HL-60/S4 treated with retinoic acid at 250 ng/mL for 4 days and 3 days (cell line): Measurements from ENCODE around the gene JMJD1C.

Experiments used
- in situ Hi-C: fragments of 300-500 bp; cut with MboI; formaldehyde crosslinking; loops from 2 replicates; pipeline ENCODE4 v1.7.0; 2022; ENCODE audit warnings: low sequenced_read_pairs

The JMJD1C gene

DNA sequence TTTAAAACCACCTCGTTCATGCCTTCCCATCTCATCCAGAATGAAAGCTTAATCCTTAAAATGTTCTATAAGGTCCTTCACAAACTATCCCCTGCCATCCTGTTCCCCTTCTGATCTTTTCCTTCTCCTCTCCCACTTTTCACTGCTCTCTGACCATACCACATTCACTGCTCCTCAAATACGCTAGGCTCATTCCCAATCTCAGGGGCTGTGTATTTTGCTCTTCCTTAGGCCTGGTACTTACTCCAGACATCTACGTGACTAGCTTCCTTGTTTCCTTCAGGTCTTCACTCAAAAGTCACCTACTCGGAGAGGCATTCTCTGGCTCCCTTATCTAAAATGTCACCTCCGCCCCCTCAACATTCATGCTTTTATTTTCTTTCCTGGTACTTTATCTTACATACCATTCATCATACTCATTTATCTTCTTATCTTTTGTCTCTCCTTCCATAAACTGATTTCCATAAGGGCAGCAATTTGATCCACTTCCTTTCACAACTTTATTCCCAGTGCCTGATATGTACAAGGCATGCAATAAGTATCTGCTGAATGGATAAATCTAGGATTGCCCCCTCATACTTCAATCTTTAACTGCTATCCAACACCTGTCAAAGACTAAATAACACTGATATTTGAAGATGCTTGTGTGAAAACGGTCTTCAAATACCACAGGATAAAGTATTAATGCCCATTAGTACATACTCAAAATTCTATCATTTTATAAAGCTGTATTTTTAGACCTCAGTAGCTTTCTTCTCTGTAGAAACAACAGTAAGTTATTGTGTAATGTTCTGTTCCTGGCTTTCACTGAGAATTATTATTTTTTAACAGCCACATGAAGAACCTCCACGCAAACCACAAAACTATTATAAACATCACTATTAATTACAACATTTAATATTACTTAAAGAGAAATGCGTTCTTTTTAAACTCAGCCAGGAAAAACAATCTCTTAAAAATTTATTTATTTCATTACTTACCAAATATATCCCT lies 27.0 kb downstream of the JMJD1C start:
- in situ Hi-C loops: no loop called here

DNA sequence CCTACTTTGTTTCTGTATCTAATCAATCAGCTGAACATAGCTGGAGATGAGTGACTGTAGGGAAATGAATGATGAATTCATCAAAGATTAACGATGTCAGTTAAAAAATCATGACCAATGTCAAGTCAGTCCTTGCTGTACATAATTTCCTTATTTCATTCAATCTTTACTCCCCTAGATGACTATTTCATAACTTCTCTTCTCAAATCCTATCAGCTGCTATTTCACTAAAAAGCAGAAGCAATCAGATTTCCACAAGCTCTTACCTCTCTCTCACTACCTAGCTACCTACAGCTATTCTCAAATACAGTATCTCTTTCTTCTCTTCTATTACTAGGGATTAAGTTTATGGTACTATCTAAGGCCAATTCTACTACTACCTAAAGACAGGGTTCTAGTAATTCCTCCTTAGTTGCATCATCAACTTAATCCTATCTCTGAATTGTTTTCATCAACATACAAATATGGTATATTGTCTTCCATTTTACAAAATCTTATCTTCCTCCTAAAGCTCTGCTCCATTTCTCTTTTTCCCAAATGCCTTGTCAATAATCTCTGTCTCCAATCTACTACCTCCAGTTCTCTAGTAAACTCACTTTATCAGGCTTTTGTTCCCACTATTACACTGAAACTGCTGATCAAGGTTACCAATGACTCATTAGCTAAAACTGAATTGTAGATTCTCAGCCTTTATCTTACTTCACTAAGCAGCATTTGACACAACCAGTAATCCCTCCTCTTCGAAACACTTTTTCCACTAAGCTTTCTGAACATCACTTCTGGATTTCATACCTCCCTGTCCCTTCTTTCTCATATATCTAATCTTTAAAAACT lies 28.4 kb downstream of the JMJD1C start:
- in situ Hi-C loops: no loop called here

GRCh38 chr10:63436225-63436624 lies 29.6 kb downstream of the JMJD1C start:
- in situ Hi-C loops: no loop called here

- in situ Hi-C loops: no loop called here
Measured at GRCh38 chr10:63434866-63435854, 30.6 kb downstream of the JMJD1C start.

DNA sequence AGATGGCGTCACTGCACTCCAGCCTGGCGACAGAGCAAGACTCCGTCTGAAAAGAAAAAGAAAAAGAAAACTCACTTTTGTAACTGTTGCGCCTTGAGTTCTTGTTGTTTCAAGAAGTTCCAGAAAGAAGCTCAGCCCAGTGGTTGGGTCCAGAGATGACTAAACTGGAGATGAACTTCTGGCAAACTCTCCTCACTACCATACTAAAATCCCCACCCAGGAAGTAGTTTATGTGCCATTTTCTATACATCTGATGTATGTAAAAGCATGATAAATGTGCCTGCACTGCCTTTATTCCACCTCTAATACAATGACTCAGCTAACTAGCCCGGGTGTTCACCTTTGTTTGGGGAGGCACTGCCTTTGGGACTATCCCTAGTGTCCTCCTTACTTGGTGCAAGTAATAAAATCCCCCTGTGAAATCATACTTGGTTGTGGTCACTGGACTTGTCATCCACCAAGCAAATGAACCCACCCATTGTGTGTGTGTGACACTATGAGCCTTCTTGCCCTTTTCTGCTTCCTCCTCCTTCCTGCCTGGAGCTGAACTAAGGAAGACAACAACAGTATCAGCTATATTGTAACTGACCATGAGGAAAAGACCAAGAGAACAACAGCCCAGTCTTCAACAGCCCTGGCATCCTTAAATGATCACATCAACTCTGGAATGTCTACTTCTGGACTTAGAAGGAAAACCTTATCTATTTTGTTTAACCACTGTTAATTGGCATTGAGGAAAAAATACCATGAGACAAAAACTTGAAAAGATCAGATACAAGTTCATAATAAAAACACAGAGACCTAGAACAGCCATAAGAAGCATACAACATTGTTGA lies 33.6 kb downstream of the JMJD1C start:
- in situ Hi-C loops: no loop called here

- in situ Hi-C loops: no loop called here
Measured at GRCh38 chr10:63430999-63431356, 34.8 kb downstream of the JMJD1C start.

DNA sequence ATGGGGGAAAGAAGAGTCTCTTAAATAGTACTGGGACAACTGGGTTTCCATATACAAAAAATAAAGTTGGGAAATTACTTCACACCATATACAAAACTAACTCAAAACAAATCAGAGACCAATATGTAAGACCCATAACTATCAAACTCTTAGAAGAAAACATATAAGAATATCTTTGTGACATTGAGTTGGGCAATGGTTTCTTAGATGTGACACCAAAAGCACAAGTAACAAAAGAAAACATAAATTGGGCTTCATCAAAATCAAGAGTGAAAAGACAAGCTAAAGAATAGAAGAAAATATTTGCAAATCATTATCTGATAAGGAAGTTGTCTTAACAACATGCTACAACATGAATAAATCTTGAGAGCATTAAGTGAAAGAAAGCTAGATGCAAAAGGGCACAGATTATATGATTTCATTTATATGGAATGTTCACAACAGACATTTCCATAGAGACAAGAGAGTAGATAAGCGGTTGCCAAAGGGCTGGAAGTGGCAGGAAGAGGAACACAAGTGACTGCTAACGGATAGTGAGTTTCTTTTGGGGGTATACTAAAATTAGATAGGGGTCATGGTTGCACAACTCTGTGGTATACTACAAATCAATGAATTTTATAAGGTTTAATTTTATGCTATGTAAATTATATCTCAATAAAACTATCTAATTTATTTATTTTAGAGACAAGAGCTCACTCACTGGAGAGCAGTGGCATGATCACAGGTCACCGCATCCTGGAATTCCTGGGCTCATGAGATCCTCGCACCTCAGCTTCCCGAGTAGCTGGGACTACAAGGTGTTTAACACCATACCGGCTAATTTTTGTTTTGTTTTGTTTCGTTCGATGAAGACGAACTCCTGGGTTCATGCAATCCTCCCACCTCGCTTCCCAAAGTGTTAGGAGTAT lies 35.4 kb downstream of the JMJD1C start:
- in situ Hi-C loops: no loop called here

DNA sequence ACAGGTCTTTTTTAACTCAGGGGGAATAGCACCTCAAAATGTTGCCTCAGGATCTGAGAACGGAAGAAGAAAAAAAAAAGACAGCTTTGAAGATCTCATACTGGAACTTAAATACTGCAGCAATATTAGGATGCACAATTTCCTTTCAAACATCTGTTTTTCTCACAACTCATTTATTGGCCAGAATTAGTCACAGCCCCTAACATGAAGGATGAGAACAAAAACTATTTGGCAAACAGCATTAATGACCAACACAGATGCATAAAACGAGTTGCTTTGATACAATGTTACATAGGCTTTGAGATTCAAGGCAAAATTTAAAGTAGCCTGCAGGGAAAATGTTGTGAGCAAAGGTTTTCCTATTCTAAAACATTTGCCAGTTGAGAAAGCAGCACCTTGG lies 36.5 kb downstream of the JMJD1C start:
- in situ Hi-C loops: no loop called here

GRCh38 chr10:63427013-63427412 lies 38.8 kb downstream of the JMJD1C start:
- in situ Hi-C loops: no loop called here

DNA sequence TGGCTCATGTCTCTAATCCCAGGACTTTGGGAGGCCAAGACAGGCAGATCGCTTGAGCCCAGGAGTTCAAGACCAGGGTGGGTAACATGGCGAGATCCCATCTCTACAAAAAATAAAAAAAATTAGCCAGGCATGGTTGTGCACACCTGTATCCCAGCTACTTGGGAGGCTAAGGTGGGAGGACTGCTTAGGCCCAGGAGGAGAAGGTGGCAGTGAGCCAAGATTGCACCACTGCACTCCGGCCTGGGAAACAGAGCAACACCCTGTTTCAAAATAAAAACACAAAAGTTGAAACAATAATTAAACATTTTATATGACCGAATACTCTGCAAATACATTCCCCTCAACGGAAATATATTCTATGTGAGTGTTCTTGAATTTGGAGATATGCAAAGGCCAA lies 40.3 kb downstream of the JMJD1C start:
- in situ Hi-C loops: no loop called here

DNA sequence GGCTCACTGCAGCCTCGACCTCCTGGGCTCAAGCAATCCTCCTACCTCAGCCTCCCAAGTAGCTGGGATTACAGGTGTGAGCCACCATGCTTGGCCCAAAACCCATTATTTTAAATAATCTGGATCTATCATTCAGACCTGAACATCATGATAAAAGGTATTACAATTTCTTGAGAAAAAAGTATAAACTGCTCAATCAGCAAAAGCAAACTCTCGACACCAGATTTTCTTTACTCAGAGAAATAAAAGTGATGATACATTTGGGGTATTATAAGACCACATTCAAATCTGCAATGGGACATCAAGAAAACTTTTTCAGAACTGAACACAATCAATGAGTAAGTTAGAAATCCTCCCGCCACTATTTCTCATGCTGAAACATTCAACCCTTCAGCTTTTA lies 41.2 kb downstream of the JMJD1C start:
- in situ Hi-C loops: no loop called here

DNA sequence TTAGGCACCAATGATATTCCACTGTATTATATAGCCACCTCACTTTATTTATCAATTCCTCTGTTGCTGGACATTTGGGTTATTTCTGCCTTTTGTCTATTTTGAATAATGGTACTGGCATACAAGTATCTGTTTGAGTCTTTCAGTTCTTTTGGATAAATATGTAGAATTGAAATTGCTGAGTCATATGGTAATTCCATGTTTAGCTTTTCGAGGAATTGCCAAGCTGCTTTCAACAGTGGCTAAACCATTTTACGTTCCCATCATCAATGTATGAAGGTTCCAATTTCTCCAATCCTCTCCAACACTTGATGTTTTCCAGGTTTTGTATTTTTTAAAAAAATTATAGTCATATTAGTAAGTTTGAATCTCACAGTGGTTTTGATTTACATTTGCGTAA lies 42.3 kb downstream of the JMJD1C start:
- in situ Hi-C loops: no loop called here

DNA sequence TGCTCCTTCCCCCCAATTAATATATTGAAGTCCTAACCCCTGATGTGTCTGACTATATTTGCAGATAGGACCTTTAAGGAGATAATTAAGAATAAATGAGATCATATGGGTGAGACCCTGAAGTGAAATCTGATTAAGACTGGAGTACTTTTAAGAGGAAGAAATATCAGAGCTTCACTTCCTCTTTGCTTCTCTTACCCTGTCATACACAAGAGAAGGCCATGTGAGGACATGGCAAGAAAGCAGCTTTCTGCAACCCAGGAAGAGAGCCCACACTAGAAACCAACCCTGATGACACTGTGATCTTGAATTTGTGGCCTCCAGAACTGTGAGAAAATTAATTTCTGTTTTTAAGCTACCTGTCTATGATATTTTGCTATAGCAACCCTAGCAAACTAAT lies 44.2 kb downstream of the JMJD1C start:
- in situ Hi-C loops: no loop called here

GRCh38 chr10:63416376-63416775 lies 49.4 kb downstream of the JMJD1C start:
- in situ Hi-C loops: no loop called here

DNA sequence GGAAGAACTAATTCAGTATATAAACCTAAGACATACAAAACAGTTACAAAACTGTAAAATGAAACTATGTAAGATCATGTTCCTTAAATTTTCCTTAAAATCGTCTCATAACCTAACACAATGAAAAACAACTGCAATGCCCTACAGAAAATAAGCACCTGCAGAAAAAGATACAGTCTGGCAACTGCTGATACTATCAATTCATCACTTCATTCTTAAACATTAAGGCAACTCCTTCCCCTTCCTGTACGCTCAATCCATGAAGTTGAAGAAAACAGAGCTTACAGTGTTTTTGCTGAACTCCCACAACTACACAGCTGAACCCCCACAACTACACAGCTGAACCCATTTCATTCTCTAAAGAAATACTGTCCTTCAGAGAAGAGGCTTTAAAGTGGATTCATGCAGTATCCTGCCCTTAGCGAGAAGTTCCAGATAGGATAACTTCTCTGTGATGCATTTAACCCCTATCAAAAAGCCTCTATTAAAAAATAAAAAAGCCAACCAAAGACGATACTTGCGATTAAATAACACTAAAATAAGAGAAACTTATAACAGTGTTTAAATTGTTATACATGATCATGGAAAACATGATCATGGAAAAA lies 50.0 kb downstream of the JMJD1C start:
- in situ Hi-C loops: no loop called here

GRCh38 chr10:63414481-63415260 lies 51.1 kb downstream of the JMJD1C start:
- in situ Hi-C loops: no loop called here

GRCh38 chr10:63413429-63413828 lies 52.3 kb downstream of the JMJD1C start:
- in situ Hi-C loops: no loop called here

GRCh38 chr10:63412304-63412703 lies 53.5 kb downstream of the JMJD1C start:
- in situ Hi-C loops: no loop called here
